Memory B cell (primary cell): ENCODE measurements around the gene HTR5A.

Experiments
- ATAC-seq: fragments of 150-1000 bp; cut with Tn5 transposase; 2 replicates; pipeline ENCODE4 v1.10.0; 2021; ENCODE audit warnings: low read depth, mild to moderate bottlenecking, moderate library complexity
- DNase-seq, 2 donors: peaks; one replicate each; pipeline ENCODE4 v3.0.0; 2022; ENCODE audit warnings: low spot score in 2 of 2
- H3K27ac Mint-ChIP-seq: one replicate; pipeline ENCODE4 v1.8.0; 2022; ENCODE audit warnings: mild to moderate bottlenecking, moderate library complexity, mixed read lengths
- H3K27me3 Mint-ChIP-seq: one replicate; pipeline ENCODE4 v1.8.0; 2022; ENCODE audit warnings: mixed read lengths
- H3K36me3 Mint-ChIP-seq: one replicate; pipeline ENCODE4 v1.8.0; 2022; ENCODE audit warnings: mild to moderate bottlenecking, mixed read lengths
- H3K4me1 Mint-ChIP-seq: one replicate; pipeline ENCODE4 v1.8.0; 2022; ENCODE audit warnings: mixed read lengths
- H3K4me3 Mint-ChIP-seq: one replicate; pipeline ENCODE4 v1.8.0; 2022; ENCODE audit warnings: mild to moderate bottlenecking, moderate library complexity, mixed read lengths
- H3K9me3 Mint-ChIP-seq: one replicate; pipeline ENCODE4 v1.8.0; 2022; ENCODE audit warnings: mixed read lengths

The HTR5A gene

DNA sequence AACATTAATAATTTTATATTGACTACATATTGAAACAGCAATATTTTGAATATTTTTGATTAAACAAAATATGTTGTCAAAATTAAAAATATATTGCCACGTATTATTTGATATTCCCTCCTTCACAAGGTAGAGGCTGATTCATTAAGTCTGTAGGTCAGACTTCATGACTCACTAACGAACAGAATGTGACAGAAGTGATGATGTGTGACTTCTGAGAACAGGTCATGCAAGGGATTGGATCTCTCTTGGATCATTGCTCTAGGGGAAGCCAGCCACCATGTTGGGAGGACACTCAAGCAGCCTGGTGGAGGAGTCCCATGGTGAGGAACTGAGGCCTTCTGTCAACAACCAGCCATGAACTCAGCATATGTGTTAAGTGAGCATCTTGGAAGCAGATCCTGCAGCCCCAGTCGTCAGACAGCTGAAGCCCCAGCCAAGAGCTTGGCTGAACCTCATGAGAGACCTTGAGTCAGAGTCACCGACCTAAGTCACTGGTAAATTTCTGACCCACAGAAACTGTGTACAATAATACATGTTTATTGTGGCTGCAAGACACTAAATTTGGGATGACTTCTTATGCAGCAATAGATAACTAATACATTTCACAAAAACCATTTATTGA is 66.6 kb downstream of the HTR5A start:
- no peaks in the 10 kb centered on the region for H3K4me1 Mint-ChIP-seq
- H3K36me3 Mint-ChIP-seq = no peaks in the 10 kb centered on the region
- H3K4me3 Mint-ChIP-seq = no peak overlapping the region
- no peaks in the 10 kb centered on the region for H3K9me3 Mint-ChIP-seq
- no peak for ATAC-seq
- H3K27ac Mint-ChIP-seq = no peak overlapping the region
- peaks cover 11% of the 10 kb centered on the region for H3K27me3 Mint-ChIP-seq
- DNase-seq = no peak
